MCF 10A (cell line): Measurements from ENCODE around the gene KRT86. TPM values are rescaled to one million over a fixed set of nuclear protein-coding genes. Genes with fewer than 3 reads are reported as not detected.

Experiments
- BruUV-seq: library from RNA; stranded (reverse); fragments of 400-500 nt; replicated peaks from 2 replicates; lab custom pipeline; 2021; lab: Mats Ljungman, UMichigan
- CTCF ChIA-PET: fragments of 300-600 bp; sonication (Branson Sonifier 250); formaldehyde crosslinking; extraction: SDS; loops from one replicate; lab custom pipeline; 2021; ENCODE audit warnings: antibody characterized with exemption, inconsistent platforms; lab: Yijun Ruan, JAX
- POLR2A ChIA-PET: fragments of 300-600, 350-650 bp; sonication (Branson Sonifier 250); formaldehyde crosslinking; extraction: SDS; loops from one replicate; lab custom pipeline; 2020; ENCODE audit warnings: antibody characterized with exemption, inconsistent platforms; lab: Yijun Ruan, JAX
- DNase-seq: peaks from one replicate; pipeline ENCODE4 v3.0.0-alpha.2; 2018; ENCODE audit not compliant: unreplicated experiment
- H3K27ac Mint-ChIP-seq: one replicate; pipeline ENCODE4 v1.8.0; 2022; ENCODE audit warnings: mild to moderate bottlenecking, low read depth, mixed read lengths; ENCODE audit not compliant: unreplicated experiment
- H3K27me3 Mint-ChIP-seq: one replicate; pipeline ENCODE4 v1.8.0; 2022; ENCODE audit warnings: mixed read lengths; ENCODE audit not compliant: insufficient read depth, unreplicated experiment
- H3K36me3 Mint-ChIP-seq: one replicate; pipeline ENCODE4 v1.8.0; 2022; ENCODE audit warnings: mild to moderate bottlenecking, moderate library complexity, mixed read lengths; ENCODE audit not compliant: insufficient read depth, unreplicated experiment
- H3K4me1 Mint-ChIP-seq: one replicate; pipeline ENCODE4 v1.8.0; 2022; ENCODE audit warnings: mixed read lengths; ENCODE audit not compliant: insufficient read depth, unreplicated experiment
- H3K4me3 Mint-ChIP-seq: one replicate; pipeline ENCODE4 v1.8.0; 2022; ENCODE audit warnings: mild to moderate bottlenecking, moderate library complexity, mixed read lengths; ENCODE audit not compliant: unreplicated experiment
- H3K9me3 Mint-ChIP-seq: one replicate; pipeline ENCODE4 v1.8.0; 2022; ENCODE audit warnings: mixed read lengths; ENCODE audit not compliant: unreplicated experiment
- CTCF ChIP-seq: fragments of 200-600 bp; IDR thresholded peaks from one replicate; pipeline ENCODE4 v1.8.0; 2022; ENCODE audit warnings: antibody characterized with exemption, mild to moderate bottlenecking; ENCODE audit not compliant: unreplicated experiment
- intact Hi-C: fragments of 100-400 bp; cut with micrococcal nuclease; formaldehyde crosslinking; loops from 2 replicates; pipeline ENCODE4 v1.14.1; 2022
- total RNA-seq: library from RNA; stranded (reverse); gene quantifications from 2 replicates; pipeline ENCODE4 v1.2.3, GENCODE V29; 2022

Gene KRT86
- total RNA-seq, 1 experiment from 2014 or later, result 37.8 TPM

GRCh38 chr12:52248541-52249461, 25.6 kb upstream of the KRT86 start:
- no TSS peak for BruUV-seq
- CTCF ChIA-PET, result interaction anchor here (0.6 to 0.9 kb wide), 2 partner anchors 91 to 126 kb away, joined by 3 read pairs; no protein-coding TSS in a partner anchor

GRCh38 chr12:52249511-52250047, 24.9 kb upstream of the KRT86 start:
- Mint-ChIP-seq H3K4me1 (peaks cover 35% of the 10 kb centered on the region), H3K27me3 (no peaks in the 10 kb centered on the region), H3K4me3 (no peak overlapping the region), H3K36me3 (peaks cover 72% of the 10 kb centered on the region), H3K9me3 (no peaks in the 10 kb centered on the region), H3K27ac (peak overlapping the region; percentile 99)
- BruUV-seq, result no TSS peak
- no peak for TF ChIP-seq CTCF
- DNase-seq, result no peak
- ChIA-PET POLR2A (interaction anchor here (0.7 to 1.5 kb wide), 3 partner anchors 9 to 36 kb away, joined by 3 to 4 read pairs (median 3); no protein-coding TSS in a partner anchor), CTCF (interaction anchor here (0.6 kb wide), 1 partner anchor 126 kb away, joined by 3 read pairs; no protein-coding TSS in a partner anchor)
- intact Hi-C loops, result no loop called here

More at GRCh38 chr12:52248541-52249461, 25.6 kb upstream of the KRT86 start:
- Mint-ChIP-seq H3K27ac (peak overlapping the region; percentile 99), H3K36me3 (peaks cover 80% of the 10 kb centered on the region), H3K4me3 (no peak overlapping the region), H3K9me3 (no peaks in the 10 kb centered on the region), H3K27me3 (no peaks in the 10 kb centered on the region), H3K4me1 (peaks cover 42% of the 10 kb centered on the region)
- POLR2A ChIA-PET, result interaction anchor here (0.7 to 1.5 kb wide), 3 partner anchors 30 to 461 kb away, joined by 3 to 4 read pairs (median 3); no protein-coding TSS in a partner anchor
- intact Hi-C loops, result no loop called here
- peak; percentile 58 for DNase-seq
- no peak for TF ChIP-seq CTCF

GRCh38 chr12:52250048-52250990, 24.1 kb upstream of the KRT86 start:
- Mint-ChIP-seq H3K27me3 (no peaks in the 10 kb centered on the region), H3K36me3 (peaks cover 65% of the 10 kb centered on the region), H3K4me1 (peaks cover 32% of the 10 kb centered on the region), H3K27ac (peak overlapping the region; percentile 99), H3K4me3 (no peak overlapping the region), H3K9me3 (no peaks in the 10 kb centered on the region)
- POLR2A ChIA-PET, result interaction anchor here (0.6 to 1.5 kb wide), 4 partner anchors 8 to 35 kb away, joined by 3 to 4 read pairs (median 3); no protein-coding TSS in a partner anchor
- DNase-seq, result peak; percentile 46
- CTCF ChIA-PET, result interaction anchor here (0.7 to 1.2 kb wide), 2 partner anchors 13 to 29 kb away, joined by 3 to 6 read pairs; no protein-coding TSS in a partner anchor
- intact Hi-C loops, result no loop called here
- no peak for TF ChIP-seq CTCF
- no TSS peak for BruUV-seq
